Measurements from ENCODE around the gene MCF2L. TPM values are rescaled to one million over a fixed set of nuclear protein-coding genes. Genes with fewer than 3 reads are reported as not detected.

Gene MCF2L
- total RNA-seq, 1 donor from 2014 or later = 40.4 TPM

DNA sequence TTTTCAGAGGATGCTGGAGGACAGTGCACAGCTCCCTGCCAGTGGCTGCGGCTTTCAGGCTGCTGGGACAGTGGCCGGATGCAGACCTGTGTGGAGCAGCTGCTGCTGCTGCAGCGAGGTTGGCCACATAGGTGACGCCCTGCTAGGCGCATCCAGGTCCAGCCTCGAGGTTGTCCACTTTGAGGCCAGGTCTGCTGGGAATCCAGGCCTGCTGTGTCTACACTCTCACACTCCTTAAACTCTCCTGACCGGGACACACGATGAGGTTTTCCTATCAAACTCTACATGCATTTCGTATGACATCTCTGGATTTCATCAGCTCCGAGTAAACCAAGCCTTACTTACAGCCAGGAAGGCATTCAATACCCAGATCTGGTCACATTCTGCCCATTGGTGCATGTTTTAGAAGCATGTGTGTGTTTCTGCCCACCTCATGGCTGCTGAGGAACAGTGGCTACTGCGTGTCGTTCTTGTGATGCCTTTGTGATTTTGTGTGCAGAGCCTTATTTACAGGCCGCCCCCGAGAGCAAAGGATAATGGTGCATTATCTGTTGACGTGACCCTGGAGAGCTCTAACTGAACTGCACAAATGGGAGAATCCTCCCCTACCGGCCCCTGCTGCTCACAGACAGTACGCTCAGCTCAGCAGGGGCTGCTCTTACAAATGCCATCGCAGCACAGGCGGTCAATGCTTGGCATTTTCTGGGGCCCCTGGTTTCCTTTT lies 12.3 kb upstream of the MCF2L start:
- Histone ChIP-seq H3K79me2 (ENCODE audit: low read depth) (peaks cover 27% of the 10 kb centered on the region), H3K4me2 (peak overlapping the region; percentile 54), H4K20me1 (ENCODE audit: low read depth) (peaks cover 84% of the 10 kb centered on the region), H3K9me3 (ENCODE audit: low read depth) (no peaks in the 10 kb centered on the region), H3K27me3 (no peaks in the 10 kb centered on the region), H2AFZ (replicated peaks) (no peak overlapping the region), H3K9ac (no peak overlapping the region), H3K4me1 (peaks cover 53% of the 10 kb centered on the region), H3F3A (ENCODE audit: low read depth) (peaks cover 31% of the 10 kb centered on the region), H3K27ac (peak overlapping the region; percentile 56), H3K36me3 (no peaks in the 10 kb centered on the region), H3K4me3 (peak overlapping the region; percentile 23)
- peak overlapping the region; percentile 69 for H3K27ac Mint-ChIP-seq
- no peaks in the 10 kb centered on the region for H3K36me3 Mint-ChIP-seq
- H3K27me3 Mint-ChIP-seq (ENCODE audit: insufficient read depth, low read depth) = peaks cover 4% of the 10 kb centered on the region
- peaks cover 59% of the 10 kb centered on the region for H3K4me1 Mint-ChIP-seq
- TF ChIP-seq, protein P1, sequence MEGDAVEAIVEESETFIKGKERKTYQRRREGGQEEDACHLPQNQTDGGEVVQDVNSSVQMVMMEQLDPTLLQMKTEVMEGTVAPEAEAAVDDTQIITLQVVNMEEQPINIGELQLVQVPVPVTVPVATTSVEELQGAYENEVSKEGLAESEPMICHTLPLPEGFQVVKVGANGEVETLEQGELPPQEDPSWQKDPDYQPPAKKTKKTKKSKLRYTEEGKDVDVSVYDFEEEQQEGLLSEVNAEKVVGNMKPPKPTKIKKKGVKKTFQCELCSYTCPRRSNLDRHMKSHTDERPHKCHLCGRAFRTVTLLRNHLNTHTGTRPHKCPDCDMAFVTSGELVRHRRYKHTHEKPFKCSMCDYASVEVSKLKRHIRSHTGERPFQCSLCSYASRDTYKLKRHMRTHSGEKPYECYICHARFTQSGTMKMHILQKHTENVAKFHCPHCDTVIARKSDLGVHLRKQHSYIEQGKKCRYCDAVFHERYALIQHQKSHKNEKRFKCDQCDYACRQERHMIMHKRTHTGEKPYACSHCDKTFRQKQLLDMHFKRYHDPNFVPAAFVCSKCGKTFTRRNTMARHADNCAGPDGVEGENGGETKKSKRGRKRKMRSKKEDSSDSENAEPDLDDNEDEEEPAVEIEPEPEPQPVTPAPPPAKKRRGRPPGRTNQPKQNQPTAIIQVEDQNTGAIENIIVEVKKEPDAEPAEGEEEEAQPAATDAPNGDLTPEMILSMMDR (IDR thresholded peaks at IDR 0.05) = no peak
- TF ChIP-seq EZH2phosphoT487 (IDR thresholded peaks at IDR 0.05) = no peak
- no peak for TF ChIP-seq EZH2 (IDR thresholded peaks at IDR 0.05)
- no peaks in the 10 kb centered on the region for H3K9me3 Mint-ChIP-seq
- peak overlapping the region; percentile 21 for H3K4me3 Mint-ChIP-seq
- peak; percentile 81 for DNase-seq (ENCODE audit: low spot score)

DNA sequence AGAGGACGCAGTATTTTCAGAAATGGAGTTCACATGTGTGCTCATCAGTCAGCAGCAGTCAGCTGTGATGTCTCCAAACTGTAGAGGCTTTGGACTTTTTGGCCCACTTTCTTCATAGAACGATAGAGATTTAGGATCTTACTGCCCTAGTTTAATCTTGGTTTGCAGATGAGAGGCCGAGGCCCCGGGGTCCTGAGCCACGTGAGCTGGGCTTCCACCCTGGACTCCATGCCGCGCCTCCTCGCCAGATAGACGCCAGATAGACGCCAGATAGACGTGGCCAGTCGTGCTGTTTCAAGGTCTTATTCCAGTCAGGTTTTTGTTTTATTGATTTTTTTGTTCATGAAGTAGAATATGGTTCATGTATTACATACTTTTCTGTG lies 11.7 kb upstream of the MCF2L start:
- H3K27me3 Mint-ChIP-seq (ENCODE audit: insufficient read depth, low read depth) = peaks cover 7% of the 10 kb centered on the region
- peaks cover 50% of the 10 kb centered on the region for H3K4me1 ChIP-seq
- H3K27ac ChIP-seq = peak overlapping the region; percentile 56
- H3K27ac Mint-ChIP-seq = peak overlapping the region; percentile 69
- peaks cover 4% of the 10 kb centered on the region for H3K36me3 Mint-ChIP-seq
- H4K20me1 ChIP-seq (ENCODE audit: low read depth) = peaks cover 79% of the 10 kb centered on the region
- H3K36me3 ChIP-seq = no peaks in the 10 kb centered on the region
- H3K4me1 Mint-ChIP-seq = peaks cover 59% of the 10 kb centered on the region
- no peaks in the 10 kb centered on the region for H3K27me3 ChIP-seq
- peaks cover 31% of the 10 kb centered on the region for H3F3A ChIP-seq (ENCODE audit: low read depth)
- H3K79me2 ChIP-seq (ENCODE audit: low read depth) = peaks cover 27% of the 10 kb centered on the region
- H3K9me3 Mint-ChIP-seq = peaks cover 3% of the 10 kb centered on the region
- peak overlapping the region; percentile 23 for H3K4me3 ChIP-seq
- TF ChIP-seq, protein P1 (IDR thresholded peaks at IDR 0.05) = no peak
- TF ChIP-seq EZH2 (IDR thresholded peaks at IDR 0.05) = no peak
- no peak for TF ChIP-seq EZH2phosphoT487 (IDR thresholded peaks at IDR 0.05)
- H3K9me3 ChIP-seq (ENCODE audit: low read depth) = no peaks in the 10 kb centered on the region
- no peak overlapping the region for H2AFZ ChIP-seq (replicated peaks)
- H3K9ac ChIP-seq = no peak overlapping the region
- no peak for DNase-seq (ENCODE audit: low spot score)
- H3K4me2 ChIP-seq = peak overlapping the region; percentile 54
- peak overlapping the region; percentile 21 for H3K4me3 Mint-ChIP-seq

GRCh38 chr13:112958127-112958989 lies 10.7 kb upstream of the MCF2L start:
- Mint-ChIP-seq H3K27me3 (ENCODE audit: insufficient read depth, low read depth) (peaks cover 7% of the 10 kb centered on the region), H3K9me3 (peaks cover 3% of the 10 kb centered on the region), H3K4me3 (no peak overlapping the region), H3K36me3 (peaks cover 4% of the 10 kb centered on the region), H3K27ac (no peak overlapping the region), H3K4me1 (peaks cover 51% of the 10 kb centered on the region)
- TF ChIP-seq, protein P1 (IDR thresholded peaks at IDR 0.05) = no peak
- TF ChIP-seq EZH2phosphoT487 (IDR thresholded peaks at IDR 0.05) (no peak), EZH2 (IDR thresholded peaks at IDR 0.05) (no peak)
- H3F3A ChIP-seq (ENCODE audit: low read depth) = peaks cover 27% of the 10 kb centered on the region
- no peak overlapping the region for H3K9ac ChIP-seq
- no peak overlapping the region for H3K27ac ChIP-seq
- H3K36me3 ChIP-seq = no peaks in the 10 kb centered on the region
- H3K4me2 ChIP-seq = no peak overlapping the region
- peaks cover 39% of the 10 kb centered on the region for H3K4me1 ChIP-seq
- peaks cover 68% of the 10 kb centered on the region for H4K20me1 ChIP-seq (ENCODE audit: low read depth)
- no peak for DNase-seq (ENCODE audit: low spot score)
- no peak overlapping the region for H2AFZ ChIP-seq (replicated peaks)
- peaks cover 27% of the 10 kb centered on the region for H3K79me2 ChIP-seq (ENCODE audit: low read depth)
- no peaks in the 10 kb centered on the region for H3K9me3 ChIP-seq (ENCODE audit: low read depth)
- no peak overlapping the region for H3K4me3 ChIP-seq
- no peaks in the 10 kb centered on the region for H3K27me3 ChIP-seq
